Gastroesophageal sphincter (tissue), 4 donors: ENCODE measurements around the gene VEPH1. TPM values are rescaled to one million over a fixed set of nuclear protein-coding genes. Genes with fewer than 3 reads are reported as not detected.

ENCODE experiments used
- ATAC-seq: fragments of 150-250 bp; one replicate; pipeline ENCODE4 v1.9.1; 2016; ENCODE audit warnings: mild to moderate bottlenecking, moderate library complexity
- H3K27ac ChIP-seq, 4 donors: fragments of 200-600 bp; sonication (generic) in 3 of 4; 1 replicate in 3 of 4; 2 replicates in 1 of 4; pipeline ENCODE4 v1.5.1; 2016 to 2019
- H3K27me3 ChIP-seq: fragments of 200-600 bp; sonication (generic); one replicate; pipeline ENCODE4 v1.5.1; 2019
- H3K36me3 ChIP-seq, 2 donors: fragments of 200-600 bp; sonication (generic); one replicate each; pipeline ENCODE4 v1.5.1; 2019; ENCODE audit warnings: control low read depth in 1 of 2
- H3K4me1 ChIP-seq, 3 donors: fragments of 200-600 bp; sonication (generic); 1 replicate in 2 of 3; 2 replicates in 1 of 3; pipeline ENCODE4 v1.5.1; 2016 to 2019; ENCODE audit warnings: control low read depth in 2 of 3
- H3K4me3 ChIP-seq, 2 donors: fragments of 200-600 bp; sonication (generic); one replicate each; pipeline ENCODE4 v1.5.1; 2019; ENCODE audit warnings: mild to moderate bottlenecking in 1 of 2, moderate library complexity in 1 of 2
- H3K9me3 ChIP-seq, 3 donors: fragments of 200-600 bp; sonication (generic); one replicate each; pipeline ENCODE4 v1.5.1; 2017 to 2019; ENCODE audit warnings: control low read depth in 2 of 3
- EP300 ChIP-seq: sonication (generic); formaldehyde crosslinking; IDR thresholded peaks from one replicate; pipeline ENCODE4 v1.6.1; 2017; ENCODE audit warnings: antibody characterized with exemption, mild to moderate bottlenecking
- POLR2A ChIP-seq, 2 donors: fragments of 450-650 bp; IDR thresholded peaks; one replicate each; pipeline ENCODE4 v1.6.1; 2017; ENCODE audit warnings: antibody characterized with exemption in 2 of 2, mild to moderate bottlenecking in 2 of 2, moderate library complexity in 1 of 2
- POLR2AphosphoS5 ChIP-seq: sonication (generic); formaldehyde crosslinking; IDR thresholded peaks from one replicate; pipeline ENCODE4 v1.6.1; 2017; ENCODE audit warnings: antibody characterized with exemption
- WGBS, 2 donors: methylation state at CpG; one replicate each; pipeline ENCODE4 v1.1.5; 2018; ENCODE audit warnings: low coverage in 1 of 2; 5-methylcytosine and 5-hydroxymethylcytosine counted together
- total RNA-seq, 4 donors: library from RNA; depleted of rRNA; stranded (reverse); fragments of >200 nt; gene quantifications; one replicate each; pipeline ENCODE4 v1.1.0, GENCODE V29; 2016
- TF ChIP-seq, protein P1 (sequence below), 4 experiments: fragments of 200-600 bp in 2 of 4; fragments of 450-650 bp in 2 of 4; sonication (generic) in 1 of 4; IDR thresholded peaks; one replicate each; pipeline ENCODE4 v1.5.1; 2017 to 2019; ENCODE audit warnings: antibody characterized with exemption in 4 of 4, mild to moderate bottlenecking in 2 of 4, moderate library complexity in 2 of 4

Gene VEPH1
- total RNA-seq, 4 donors from 2014 or later, result 0.62 to 2.3 (median 1.7) TPM

- no peaks in the 10 kb centered on the region for H3K9me3 ChIP-seq
- WGBS, 2 donors, result 69 to 75% methylated on average over 1 of the region's 1 CpG
- no peaks in the 10 kb centered on the region for H3K4me1 ChIP-seq
- TF ChIP-seq POLR2A (IDR thresholded peaks at IDR 0.05) (no peak), POLR2AphosphoS5 (no peak), EP300 (no peak)
- TF ChIP-seq, protein P1, sequence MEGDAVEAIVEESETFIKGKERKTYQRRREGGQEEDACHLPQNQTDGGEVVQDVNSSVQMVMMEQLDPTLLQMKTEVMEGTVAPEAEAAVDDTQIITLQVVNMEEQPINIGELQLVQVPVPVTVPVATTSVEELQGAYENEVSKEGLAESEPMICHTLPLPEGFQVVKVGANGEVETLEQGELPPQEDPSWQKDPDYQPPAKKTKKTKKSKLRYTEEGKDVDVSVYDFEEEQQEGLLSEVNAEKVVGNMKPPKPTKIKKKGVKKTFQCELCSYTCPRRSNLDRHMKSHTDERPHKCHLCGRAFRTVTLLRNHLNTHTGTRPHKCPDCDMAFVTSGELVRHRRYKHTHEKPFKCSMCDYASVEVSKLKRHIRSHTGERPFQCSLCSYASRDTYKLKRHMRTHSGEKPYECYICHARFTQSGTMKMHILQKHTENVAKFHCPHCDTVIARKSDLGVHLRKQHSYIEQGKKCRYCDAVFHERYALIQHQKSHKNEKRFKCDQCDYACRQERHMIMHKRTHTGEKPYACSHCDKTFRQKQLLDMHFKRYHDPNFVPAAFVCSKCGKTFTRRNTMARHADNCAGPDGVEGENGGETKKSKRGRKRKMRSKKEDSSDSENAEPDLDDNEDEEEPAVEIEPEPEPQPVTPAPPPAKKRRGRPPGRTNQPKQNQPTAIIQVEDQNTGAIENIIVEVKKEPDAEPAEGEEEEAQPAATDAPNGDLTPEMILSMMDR (IDR thresholded peaks at IDR 0.05), result no peak
- no peaks in the 10 kb centered on the region for H3K27me3 ChIP-seq
- H3K36me3 ChIP-seq, result no peaks in the 10 kb centered on the region
- no peak for ATAC-seq
- H3K27ac ChIP-seq, result no peak overlapping the region
- no peak overlapping the region for H3K4me3 ChIP-seq
These were observed 74.4 kb downstream of the VEPH1 start for GRCh38 chr3:157428853-157429252.

- 81 to 93% methylated on average over 2 to 3 of the region's 4 CpGs for WGBS, 2 donors
- no peak overlapping the region for H3K27ac ChIP-seq
- no peak overlapping the region for H3K4me3 ChIP-seq
- H3K36me3 ChIP-seq, result no peaks in the 10 kb centered on the region
- no peak for ATAC-seq
- TF ChIP-seq POLR2AphosphoS5 (no peak), EP300 (no peak), POLR2A (IDR thresholded peaks at IDR 0.05) (no peak)
- TF ChIP-seq, protein P1 (IDR thresholded peaks at IDR 0.05), result no peak
- H3K27me3 ChIP-seq, result no peaks in the 10 kb centered on the region
- no peaks in the 10 kb centered on the region for H3K4me1 ChIP-seq
- no peaks in the 10 kb centered on the region for H3K9me3 ChIP-seq
These were observed 75.3 kb downstream of the VEPH1 start for GRCh38 chr3:157427901-157428300.

- Histone ChIP-seq H3K4me1 (no peaks in the 10 kb centered on the region), H3K27ac (no peak overlapping the region), H3K9me3 (no peaks in the 10 kb centered on the region), H3K27me3 (no peaks in the 10 kb centered on the region), H3K36me3 (no peaks in the 10 kb centered on the region), H3K4me3 (no peak overlapping the region)
- TF ChIP-seq EP300 (no peak), POLR2AphosphoS5 (no peak), POLR2A (IDR thresholded peaks at IDR 0.05) (no peak)
- TF ChIP-seq, protein P1 (IDR thresholded peaks at IDR 0.05), result no peak
- ATAC-seq, result no peak
These were observed 79.9 kb downstream of the VEPH1 start for GRCh38 chr3:157423337-157423736.

DNA sequence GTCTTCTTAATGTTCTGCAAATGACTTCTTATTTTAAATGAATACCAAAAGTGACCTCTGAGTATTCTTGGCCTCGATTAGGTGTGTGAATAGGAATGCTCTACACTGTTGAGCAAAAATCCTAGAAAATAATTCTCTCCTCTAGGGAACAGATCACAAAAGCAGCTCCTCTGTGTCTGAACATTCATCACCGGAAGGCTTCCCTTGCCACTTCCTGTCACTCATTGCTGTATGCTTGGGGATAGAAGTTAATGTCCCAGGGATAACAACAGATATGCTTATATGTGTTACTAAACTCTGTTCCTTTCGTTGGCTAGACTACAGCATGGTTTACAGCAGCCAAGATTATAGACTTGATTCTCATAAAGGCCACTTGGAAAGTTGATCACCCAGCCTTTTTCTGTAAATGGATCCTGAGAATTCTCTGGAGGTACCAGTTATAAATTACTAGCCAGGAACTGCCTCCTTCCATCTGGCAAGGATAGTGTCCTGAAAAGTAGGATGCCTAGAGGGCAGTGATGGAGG lies 82.5 kb downstream of the VEPH1 start:
- 56 to 85% methylated on average over 3 of the region's 3 CpGs for WGBS, 2 donors
- no peak overlapping the region for H3K27ac ChIP-seq
- no peaks in the 10 kb centered on the region for H3K36me3 ChIP-seq
- TF ChIP-seq POLR2A (IDR thresholded peaks at IDR 0.05) (no peak), EP300 (no peak), POLR2AphosphoS5 (no peak)
- TF ChIP-seq, protein P1 (IDR thresholded peaks at IDR 0.05), result no peak
- ATAC-seq, result no peak
- H3K27me3 ChIP-seq, result no peaks in the 10 kb centered on the region
- H3K4me3 ChIP-seq, result no peak overlapping the region
- no peaks in the 10 kb centered on the region for H3K9me3 ChIP-seq
- H3K4me1 ChIP-seq, result no peaks in the 10 kb centered on the region

GRCh38 chr3:157418104-157418503 lies 85.1 kb downstream of the VEPH1 start:
- 100% methylated on average over 1 of the region's 2 CpGs; no CpG with 5 or more reads in 1 of the 2 donors for WGBS, 2 donors
- TF ChIP-seq POLR2A (IDR thresholded peaks at IDR 0.05) (no peak), EP300 (no peak), POLR2AphosphoS5 (no peak)
- TF ChIP-seq, protein P1 (IDR thresholded peaks at IDR 0.05), result no peak

More at GRCh38 chr3:157418104-157418503, 85.1 kb downstream of the VEPH1 start:
- Histone ChIP-seq H3K4me1 (no peaks in the 10 kb centered on the region), H3K27me3 (no peaks in the 10 kb centered on the region), H3K9me3 (no peaks in the 10 kb centered on the region), H3K27ac (no peak overlapping the region), H3K36me3 (no peaks in the 10 kb centered on the region), H3K4me3 (no peak overlapping the region)
- no peak for ATAC-seq
